Naive B cell (primary cell): ENCODE measurements around the gene C3orf22. TPM values are rescaled to one million over a fixed set of nuclear protein-coding genes. Genes with fewer than 3 reads are reported as not detected.

Experiments
- ATAC-seq, 2 donors: fragments of 150-1000 bp; cut with Tn5 transposase; 2 replicates each; pipeline ENCODE4 v1.10.0; 2021; ENCODE audit warnings: low read depth in 2 of 2, mild to moderate bottlenecking in 2 of 2, moderate library complexity in 2 of 2
- DNase-seq: peaks from one replicate; pipeline ENCODE4 v3.0.0; 2022
- H3K27ac Mint-ChIP-seq, 6 donors: one replicate each; pipeline ENCODE4 v1.8.0; 2020 to 2022; ENCODE audit warnings: mild to moderate bottlenecking in 6 of 6, mixed read lengths in 6 of 6, moderate library complexity in 5 of 6, inconsistent platforms in 2 of 6
- H3K27me3 Mint-ChIP-seq, 3 donors: one replicate each; pipeline ENCODE4 v1.8.0; 2021 to 2022; ENCODE audit warnings: mixed read lengths in 3 of 3, mild to moderate bottlenecking in 1 of 3
- H3K36me3 Mint-ChIP-seq, 2 donors: one replicate each; pipeline ENCODE4 v1.8.0; 2020 to 2022; ENCODE audit warnings: mixed read lengths in 2 of 2, inconsistent platforms in 1 of 2, mild to moderate bottlenecking in 1 of 2
- H3K4me1 Mint-ChIP-seq, 3 donors: one replicate each; pipeline ENCODE4 v1.8.0; 2020 to 2022; ENCODE audit warnings: mixed read lengths in 3 of 3, inconsistent platforms in 1 of 3, mild to moderate bottlenecking in 1 of 3, moderate library complexity in 1 of 3
- H3K4me3 Mint-ChIP-seq, 8 donors: one replicate each; pipeline ENCODE4 v1.8.0; 2020 to 2022; ENCODE audit warnings: mild to moderate bottlenecking in 8 of 8, mixed read lengths in 8 of 8, moderate library complexity in 8 of 8, inconsistent platforms in 2 of 8
- H3K9me3 Mint-ChIP-seq, 7 donors: one replicate each; pipeline ENCODE4 v1.8.0; 2020 to 2022; ENCODE audit warnings: mixed read lengths in 7 of 7, mild to moderate bottlenecking in 5 of 7, inconsistent platforms in 2 of 7, moderate library complexity in 1 of 7
- polyA plus RNA-seq, 6 donors: library from polyadenylated mRNA; unstranded; fragments of 300-500 nt; fragmentation: Illumina TruSeq; gene quantifications; one replicate each; pipeline ENCODE4 v1.2.3, GENCODE V29; 2021; ENCODE audit warnings: low read depth in 6 of 6

The C3orf22 gene
- polyA plus RNA-seq, 6 donors from 2014 or later, result not detected

- no peak overlapping the region for H3K4me3 Mint-ChIP-seq
- peaks cover 0 to 4% (median 2%) of the 10 kb centered on the region in 7 donors for H3K9me3 Mint-ChIP-seq
- H3K4me1 Mint-ChIP-seq, result peaks cover 0 to 7% (median 7%) of the 10 kb centered on the region in 3 donors
- no peaks in the 10 kb centered on the region for H3K36me3 Mint-ChIP-seq
- no peak overlapping the region for H3K27ac Mint-ChIP-seq
- no peak for DNase-seq
- ATAC-seq, result no peak
- peaks cover 5 to 11% (median 5%) of the 10 kb centered on the region in 3 donors for H3K27me3 Mint-ChIP-seq
Measured at GRCh38 chr3:126544596-126545281, 14.0 kb downstream of the C3orf22 start.

DNA sequence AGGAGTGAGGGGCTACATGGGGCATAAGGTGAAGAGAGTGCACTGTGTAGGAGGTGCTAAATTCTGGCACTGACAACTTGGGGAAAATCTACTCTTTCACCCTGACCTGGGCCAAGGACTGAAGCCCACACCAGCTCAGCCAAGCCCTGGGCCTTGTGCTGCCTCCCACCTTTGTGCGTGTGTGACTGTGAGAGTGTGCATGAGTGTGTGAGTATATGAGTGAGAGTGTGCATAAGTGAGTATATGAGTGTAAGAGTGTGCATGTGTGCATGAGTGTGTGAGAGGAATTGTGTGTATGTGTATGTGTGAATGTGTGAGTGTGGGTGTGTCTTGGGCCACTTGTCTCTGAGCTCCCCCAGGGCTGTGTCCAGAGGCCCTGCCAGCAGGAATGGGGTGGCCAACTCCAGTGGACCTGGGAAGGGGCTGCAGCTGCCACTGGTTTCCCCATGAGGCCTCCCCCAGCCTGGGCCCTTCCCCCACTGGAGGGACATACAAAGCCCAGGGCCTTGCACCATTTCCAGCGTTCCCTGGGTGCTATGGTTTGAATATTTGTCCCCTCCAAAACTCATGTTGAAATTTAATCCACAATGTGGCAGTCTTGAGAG lies 15.2 kb downstream of the C3orf22 start:
- Mint-ChIP-seq H3K4me3 (no peak overlapping the region), H3K27ac (no peak overlapping the region), H3K36me3 (no peaks in the 10 kb centered on the region), H3K9me3 (peaks cover 0 to 5% (median 2%) of the 10 kb centered on the region in 7 donors), H3K4me1 (peaks cover 0 to 12% (median 7%) of the 10 kb centered on the region in 3 donors), H3K27me3 (peaks cover 5 to 16% (median 6%) of the 10 kb centered on the region in 3 donors)
- ATAC-seq (no peak), DNase-seq (no peak)

- Mint-ChIP-seq H3K4me1 (peaks cover 0 to 12% (median 7%) of the 10 kb centered on the region in 3 donors), H3K27me3 (peaks cover 5 to 16% (median 6%) of the 10 kb centered on the region in 3 donors), H3K9me3 (peaks cover 0 to 5% (median 2%) of the 10 kb centered on the region in 7 donors), H3K36me3 (no peaks in the 10 kb centered on the region), H3K27ac (no peak overlapping the region), H3K4me3 (no peak overlapping the region)
- DNase-seq, result no peak
- no peak for ATAC-seq
Measured at GRCh38 chr3:126542340-126543241, 16.1 kb downstream of the C3orf22 start.

DNA sequence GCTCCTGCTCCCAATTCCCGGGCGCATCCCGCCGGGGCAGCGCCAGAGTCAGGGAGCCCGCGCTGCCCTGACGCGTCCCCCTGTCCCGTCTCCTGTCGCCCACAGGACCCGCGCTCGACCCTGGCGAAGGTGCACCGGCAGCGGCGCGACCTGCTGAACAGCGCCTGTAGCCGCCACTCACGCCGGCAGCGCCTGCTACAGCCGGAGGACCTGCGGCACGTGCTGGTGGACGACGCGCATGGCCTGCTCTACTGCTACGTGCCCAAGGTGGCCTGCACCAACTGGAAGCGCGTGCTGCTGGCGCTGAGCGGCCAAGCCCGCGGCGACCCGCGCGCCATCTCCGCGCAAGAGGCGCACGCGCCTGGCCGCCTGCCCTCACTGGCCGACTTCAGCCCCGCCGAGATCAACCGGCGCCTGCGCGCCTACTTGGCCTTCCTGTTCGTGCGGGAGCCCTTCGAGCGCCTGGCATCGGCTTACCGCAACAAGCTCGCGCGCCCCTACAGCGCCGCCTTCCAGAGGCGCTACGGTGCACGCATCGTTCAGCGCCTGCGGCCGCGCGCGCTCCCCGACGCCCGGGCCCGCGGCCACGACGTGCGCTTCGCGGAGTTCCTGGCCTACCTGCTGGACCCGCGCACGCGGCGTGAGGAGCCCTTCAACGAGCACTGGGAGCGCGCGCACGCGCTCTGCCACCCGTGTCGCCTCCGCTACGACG lies 16.9 kb downstream of the C3orf22 start:
- DNase-seq (no peak), ATAC-seq (no peak)
- H3K27me3 Mint-ChIP-seq, result peaks cover 5 to 16% (median 8%) of the 10 kb centered on the region in 3 donors
- no peak overlapping the region for H3K4me3 Mint-ChIP-seq
- no peak overlapping the region for H3K27ac Mint-ChIP-seq
- no peaks in the 10 kb centered on the region for H3K36me3 Mint-ChIP-seq
- peaks cover 0 to 12% (median 7%) of the 10 kb centered on the region in 3 donors for H3K4me1 Mint-ChIP-seq
- H3K9me3 Mint-ChIP-seq, result peaks cover 0 to 5% (median 2%) of the 10 kb centered on the region in 7 donors

DNA sequence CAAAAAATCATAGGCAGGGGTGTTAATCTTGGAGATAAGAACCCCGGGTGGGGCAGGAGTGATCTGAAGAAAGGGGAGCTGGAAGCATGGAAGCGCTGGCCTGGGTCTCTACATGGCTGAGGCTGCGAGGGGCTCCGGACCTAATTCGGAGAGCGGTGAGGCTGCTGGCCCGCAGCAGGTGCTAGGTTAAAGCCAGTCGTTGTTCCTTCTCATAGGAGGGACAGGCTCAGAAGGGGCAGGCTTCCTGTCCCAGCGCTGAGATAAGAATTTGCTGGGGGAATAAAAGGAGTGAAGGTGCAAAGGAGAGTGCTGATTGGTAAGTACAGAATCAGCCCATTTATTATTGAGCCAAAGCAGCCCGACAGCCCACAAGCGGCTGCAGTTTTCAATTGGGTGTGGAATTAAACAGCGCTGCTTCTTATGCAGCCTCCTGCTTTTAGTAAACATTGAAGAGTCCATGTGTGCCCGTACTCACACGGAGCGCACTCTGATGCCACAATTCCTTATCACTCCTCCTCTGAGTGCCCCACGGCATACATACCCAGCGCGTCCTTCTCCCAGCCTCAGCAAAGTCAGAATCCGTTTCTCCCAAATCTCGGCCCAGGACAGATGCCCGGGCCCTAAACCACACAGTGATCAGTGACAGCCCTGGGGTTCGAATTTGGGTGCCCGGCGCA lies 17.6 kb downstream of the C3orf22 start:
- DNase-seq, result no peak
- H3K27me3 Mint-ChIP-seq, result peaks cover 5 to 16% (median 13%) of the 10 kb centered on the region in 3 donors
- H3K36me3 Mint-ChIP-seq, result no peaks in the 10 kb centered on the region
- no peak overlapping the region for H3K4me3 Mint-ChIP-seq
- no peak overlapping the region for H3K27ac Mint-ChIP-seq
- H3K9me3 Mint-ChIP-seq, result peaks cover 0 to 5% (median 2%) of the 10 kb centered on the region in 7 donors
- ATAC-seq, result no peak
- peaks cover 0 to 12% (median 7%) of the 10 kb centered on the region in 3 donors for H3K4me1 Mint-ChIP-seq

GRCh38 chr3:126540342-126540849 lies 18.3 kb downstream of the C3orf22 start:
- H3K9me3 Mint-ChIP-seq, result peaks cover 0 to 5% (median 2%) of the 10 kb centered on the region in 7 donors
- H3K27me3 Mint-ChIP-seq, result peaks cover 5 to 17% (median 13%) of the 10 kb centered on the region in 3 donors
- DNase-seq, result no peak
- H3K4me1 Mint-ChIP-seq, result peaks cover 0 to 12% (median 7%) of the 10 kb centered on the region in 3 donors
- no peak overlapping the region for H3K4me3 Mint-ChIP-seq
- no peak overlapping the region for H3K27ac Mint-ChIP-seq
- no peaks in the 10 kb centered on the region for H3K36me3 Mint-ChIP-seq
- ATAC-seq, result no peak

DNA sequence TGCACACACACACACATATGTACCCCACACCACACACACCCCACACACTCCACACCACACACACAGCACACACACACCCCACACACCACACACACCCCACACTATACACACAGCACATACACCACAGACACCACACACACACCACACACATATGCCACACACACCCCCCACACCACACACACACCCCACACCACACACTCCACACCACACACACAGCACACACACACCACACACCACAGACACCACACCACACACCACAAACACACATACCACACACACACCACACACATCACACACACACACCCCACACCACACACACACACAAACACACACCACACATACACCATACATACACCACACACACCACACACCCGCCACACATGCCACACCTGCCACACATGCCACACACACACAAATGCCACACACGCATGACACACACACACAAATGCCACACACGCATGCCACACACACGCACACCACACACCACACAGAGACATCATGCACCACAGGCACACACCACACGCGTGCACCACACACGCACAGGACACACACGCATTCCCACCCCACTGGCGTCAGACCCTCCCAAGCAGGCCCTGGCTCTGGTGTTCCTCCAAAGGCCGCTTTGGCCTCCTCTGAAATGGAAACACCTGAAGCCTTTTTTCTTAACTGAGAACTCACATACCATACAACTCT lies 19.0 kb downstream of the C3orf22 start:
- Mint-ChIP-seq H3K27me3 (peaks cover 5 to 24% (median 15%) of the 10 kb centered on the region in 3 donors), H3K27ac (peak overlapping the region in 2 of 6 donors; percentile 1 to 48), H3K9me3 (peaks cover 0 to 5% (median 2%) of the 10 kb centered on the region in 7 donors), H3K36me3 (no peaks in the 10 kb centered on the region), H3K4me1 (peaks cover 0 to 12% (median 7%) of the 10 kb centered on the region in 3 donors), H3K4me3 (peak overlapping the region in 1 of 8 donors; percentile 57)
- DNase-seq (no peak), ATAC-seq (no peak)

GRCh38 chr3:126538966-126539365 lies 19.8 kb downstream of the C3orf22 start:
- Mint-ChIP-seq H3K9me3 (peaks cover 0 to 5% (median 2%) of the 10 kb centered on the region in 7 donors), H3K27ac (no peak overlapping the region), H3K4me1 (peaks cover 0 to 12% (median 12%) of the 10 kb centered on the region in 3 donors), H3K4me3 (no peak overlapping the region), H3K36me3 (no peaks in the 10 kb centered on the region), H3K27me3 (peaks cover 5 to 32% (median 20%) of the 10 kb centered on the region in 3 donors)
- DNase-seq (no peak), ATAC-seq (no peak)

- Mint-ChIP-seq H3K36me3 (no peaks in the 10 kb centered on the region), H3K4me1 (peaks cover 0 to 12% (median 12%) of the 10 kb centered on the region in 3 donors), H3K27me3 (peaks cover 5 to 33% (median 20%) of the 10 kb centered on the region in 3 donors), H3K27ac (no peak overlapping the region), H3K4me3 (no peak overlapping the region), H3K9me3 (peaks cover 0 to 5% (median 2%) of the 10 kb centered on the region in 7 donors)
- DNase-seq (no peak), ATAC-seq (no peak)
Measured at GRCh38 chr3:126538316-126538715, 20.4 kb downstream of the C3orf22 start.

DNA sequence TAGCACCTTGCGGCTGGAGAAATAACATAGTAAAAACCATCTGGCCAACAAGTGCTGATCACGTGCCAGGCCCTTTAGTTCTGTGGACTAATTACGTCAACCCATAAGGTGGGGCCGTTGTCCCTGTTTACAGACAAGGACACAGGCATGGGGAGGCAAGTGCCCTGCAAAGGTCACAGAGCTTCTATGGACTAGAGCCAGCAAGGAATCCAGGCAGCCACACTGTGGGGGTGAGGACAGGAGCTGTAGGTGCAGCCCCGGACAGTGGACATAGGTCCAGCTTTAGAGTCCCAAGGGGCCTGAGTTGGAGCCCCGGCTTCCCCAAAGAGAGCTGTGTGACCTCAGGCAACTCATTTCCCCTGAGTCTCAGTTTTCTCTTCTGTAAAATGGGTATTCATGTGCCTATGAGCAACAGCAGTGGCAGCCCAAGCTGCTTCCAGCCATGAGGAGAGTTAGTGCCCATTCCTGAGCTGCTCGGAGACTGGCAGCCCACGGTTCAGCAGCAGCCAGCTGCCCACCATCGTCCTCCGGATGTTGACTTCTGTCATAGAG lies 20.9 kb downstream of the C3orf22 start:
- Mint-ChIP-seq H3K27ac (no peak overlapping the region), H3K9me3 (peaks cover 0 to 5% (median 0%) of the 10 kb centered on the region in 7 donors), H3K36me3 (no peaks in the 10 kb centered on the region), H3K4me1 (peaks cover 0 to 12% (median 12%) of the 10 kb centered on the region in 3 donors), H3K4me3 (no peak overlapping the region), H3K27me3 (peaks cover 5 to 33% (median 20%) of the 10 kb centered on the region in 3 donors)
- ATAC-seq (no peak), DNase-seq (no peak)

GRCh38 chr3:126537116-126537729 lies 21.5 kb downstream of the C3orf22 start:
- H3K27me3 Mint-ChIP-seq, result peaks cover 8 to 33% (median 20%) of the 10 kb centered on the region in 3 donors
- no peak overlapping the region for H3K27ac Mint-ChIP-seq
- no peak overlapping the region for H3K4me3 Mint-ChIP-seq
- no peaks in the 10 kb centered on the region for H3K36me3 Mint-ChIP-seq
- no peak for DNase-seq
- H3K9me3 Mint-ChIP-seq, result peaks cover 0 to 5% (median 0%) of the 10 kb centered on the region in 7 donors
- peaks cover 0 to 12% (median 12%) of the 10 kb centered on the region in 3 donors for H3K4me1 Mint-ChIP-seq
- ATAC-seq, result no peak
